Calu3 (cell line): Measurements from ENCODE around the gene RAB27B. TPM values are rescaled to one million over a fixed set of nuclear protein-coding genes. Genes with fewer than 3 reads are reported as not detected.

Source experiments
- BruUV-seq: library from RNA; stranded (reverse); fragments of 400-500 nt; replicated peaks from 2 replicates; lab custom pipeline; 2021; lab: Mats Ljungman, UMichigan
- CTCF ChIA-PET: fragments of 300-600 bp; sonication (Branson Sonifier 250); formaldehyde crosslinking; loops from one replicate; lab custom pipeline; 2022; ENCODE audit warnings: antibody characterized with exemption; lab: Charles Lee
- DNase-seq: peaks from one replicate; pipeline ENCODE4 v3.0.0; 2022
- H3K27ac Mint-ChIP-seq: one replicate; pipeline ENCODE4 v1.8.0; 2022; ENCODE audit warnings: mixed read lengths; ENCODE audit not compliant: unreplicated experiment
- H3K27me3 Mint-ChIP-seq: one replicate; pipeline ENCODE4 v1.8.0; 2022; ENCODE audit warnings: mixed read lengths; ENCODE audit not compliant: unreplicated experiment
- H3K36me3 Mint-ChIP-seq: one replicate; pipeline ENCODE4 v1.8.0; 2022; ENCODE audit warnings: mild to moderate bottlenecking, moderate library complexity, mixed read lengths; ENCODE audit not compliant: insufficient read depth, unreplicated experiment
- H3K4me1 Mint-ChIP-seq: one replicate; pipeline ENCODE4 v1.8.0; 2022; ENCODE audit warnings: mild to moderate bottlenecking, low read depth, mixed read lengths; ENCODE audit not compliant: unreplicated experiment
- H3K4me3 Mint-ChIP-seq: one replicate; pipeline ENCODE4 v1.8.0; 2022; ENCODE audit warnings: mild to moderate bottlenecking, low read depth, moderate library complexity, mixed read lengths; ENCODE audit not compliant: unreplicated experiment
- H3K9me3 Mint-ChIP-seq: one replicate; pipeline ENCODE4 v1.8.0; 2022; ENCODE audit warnings: low read depth, mixed read lengths; ENCODE audit not compliant: unreplicated experiment
- intact Hi-C: fragments of 100-400 bp; cut with micrococcal nuclease; formaldehyde crosslinking; loops from one replicate; pipeline ENCODE4 v1.10.0; 2022; ENCODE audit not compliant: unreplicated experiment
- total RNA-seq: library from RNA; stranded (reverse); gene quantifications from 2 replicates; pipeline ENCODE4 v1.2.3, GENCODE V29; 2022
- TF ChIP-seq, protein P1 (sequence below): fragments of 200-600 bp; IDR thresholded peaks from one replicate; pipeline ENCODE4 v1.8.0; 2022; ENCODE audit warnings: antibody characterized with exemption; ENCODE audit not compliant: unreplicated experiment

Gene RAB27B
- total RNA-seq, 1 experiment from 2014 or later: 38.3 TPM

DNA sequence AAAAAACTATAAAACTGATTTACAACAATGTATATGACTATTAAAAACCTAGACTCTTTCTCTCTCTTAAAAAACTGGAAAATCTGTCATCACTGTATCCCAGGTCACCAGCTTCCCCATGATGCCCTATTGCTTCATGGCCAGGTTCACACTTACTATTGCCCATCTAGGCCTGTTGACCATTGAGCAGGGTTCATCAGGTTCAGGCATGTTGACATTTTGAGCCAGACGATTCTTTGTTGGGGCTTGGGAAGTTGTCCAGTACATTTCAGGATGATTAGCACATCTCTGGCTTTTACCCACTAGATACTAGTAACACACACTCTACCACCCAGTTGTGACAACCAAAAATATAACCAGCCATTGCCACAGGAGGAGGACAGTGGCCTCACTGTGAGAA is 26.9 kb upstream of the RAB27B start:
- DNase-seq: no peak
- BruUV-seq: no TSS peak
- TF ChIP-seq, protein P1, sequence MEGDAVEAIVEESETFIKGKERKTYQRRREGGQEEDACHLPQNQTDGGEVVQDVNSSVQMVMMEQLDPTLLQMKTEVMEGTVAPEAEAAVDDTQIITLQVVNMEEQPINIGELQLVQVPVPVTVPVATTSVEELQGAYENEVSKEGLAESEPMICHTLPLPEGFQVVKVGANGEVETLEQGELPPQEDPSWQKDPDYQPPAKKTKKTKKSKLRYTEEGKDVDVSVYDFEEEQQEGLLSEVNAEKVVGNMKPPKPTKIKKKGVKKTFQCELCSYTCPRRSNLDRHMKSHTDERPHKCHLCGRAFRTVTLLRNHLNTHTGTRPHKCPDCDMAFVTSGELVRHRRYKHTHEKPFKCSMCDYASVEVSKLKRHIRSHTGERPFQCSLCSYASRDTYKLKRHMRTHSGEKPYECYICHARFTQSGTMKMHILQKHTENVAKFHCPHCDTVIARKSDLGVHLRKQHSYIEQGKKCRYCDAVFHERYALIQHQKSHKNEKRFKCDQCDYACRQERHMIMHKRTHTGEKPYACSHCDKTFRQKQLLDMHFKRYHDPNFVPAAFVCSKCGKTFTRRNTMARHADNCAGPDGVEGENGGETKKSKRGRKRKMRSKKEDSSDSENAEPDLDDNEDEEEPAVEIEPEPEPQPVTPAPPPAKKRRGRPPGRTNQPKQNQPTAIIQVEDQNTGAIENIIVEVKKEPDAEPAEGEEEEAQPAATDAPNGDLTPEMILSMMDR: no peak
- H3K4me1 Mint-ChIP-seq: peaks cover 16% of the 10 kb centered on the region
- intact Hi-C loops: no loop called here
- peaks cover 1% of the 10 kb centered on the region for H3K36me3 Mint-ChIP-seq
- H3K9me3 Mint-ChIP-seq: no peaks in the 10 kb centered on the region
- no peak overlapping the region for H3K27ac Mint-ChIP-seq
- H3K27me3 Mint-ChIP-seq: no peaks in the 10 kb centered on the region
- no peak overlapping the region for H3K4me3 Mint-ChIP-seq
- CTCF ChIA-PET: no interaction called here

DNA sequence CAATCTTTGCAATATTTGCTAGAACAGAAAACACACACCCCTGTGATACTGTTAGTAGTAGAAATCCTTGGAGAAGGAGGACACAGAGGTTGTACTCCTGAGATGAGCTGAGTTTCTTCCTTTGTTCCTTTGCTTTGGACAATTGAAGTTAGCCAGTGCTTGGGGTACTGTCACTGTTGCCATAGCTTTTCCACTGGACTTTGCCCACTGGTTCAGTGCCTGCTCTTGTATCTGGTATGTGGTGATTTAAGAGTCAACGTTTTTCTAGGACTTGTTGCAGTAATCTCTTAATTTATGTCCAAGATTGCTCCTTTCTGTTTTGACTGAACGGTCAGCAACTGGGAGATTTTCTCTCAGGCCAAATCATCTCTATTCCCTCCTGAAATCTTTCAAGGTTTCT is 26.1 kb upstream of the RAB27B start:
- H3K27ac Mint-ChIP-seq: no peak overlapping the region
- no TSS peak for BruUV-seq
- intact Hi-C loops: no loop called here
- CTCF ChIA-PET: no interaction called here
- H3K36me3 Mint-ChIP-seq: no peaks in the 10 kb centered on the region
- no peak for DNase-seq
- H3K4me3 Mint-ChIP-seq: no peak overlapping the region
- H3K9me3 Mint-ChIP-seq: no peaks in the 10 kb centered on the region
- TF ChIP-seq, protein P1: no peak
- H3K4me1 Mint-ChIP-seq: peaks cover 16% of the 10 kb centered on the region
- H3K27me3 Mint-ChIP-seq: no peaks in the 10 kb centered on the region

DNA sequence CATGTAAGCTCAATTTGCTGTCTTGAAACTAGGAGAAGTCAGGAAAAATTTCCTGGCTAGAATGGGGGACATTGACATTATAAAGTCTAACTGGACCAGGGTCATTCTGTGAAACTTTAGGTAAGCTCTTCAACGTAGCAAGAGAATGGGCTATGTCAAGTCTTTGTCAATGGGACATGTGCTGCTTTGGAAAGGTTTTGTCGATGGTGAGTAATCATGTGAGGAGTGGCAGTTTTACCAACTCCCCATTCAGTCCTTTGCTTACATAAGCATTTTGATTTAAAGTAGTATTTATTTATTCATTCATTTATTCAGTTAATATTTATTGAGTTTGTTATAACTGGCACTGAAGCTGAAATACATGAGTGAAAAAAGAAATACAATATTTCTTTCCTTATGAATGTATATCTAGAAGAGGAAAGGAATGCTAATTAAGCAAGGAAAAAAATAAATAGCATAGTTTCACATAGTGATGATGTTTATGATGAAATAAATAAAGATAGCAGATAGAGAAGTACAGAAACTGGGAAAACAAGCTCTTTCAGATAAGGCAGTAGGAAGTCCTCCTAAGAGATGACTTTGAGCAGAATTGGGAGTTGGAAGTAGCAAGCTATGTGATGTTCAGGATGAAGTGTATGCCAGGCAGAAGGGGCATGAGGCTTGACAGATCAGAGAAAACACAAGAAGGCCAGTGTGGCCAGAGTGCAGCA is 25.4 kb upstream of the RAB27B start:
- no peak for DNase-seq
- CTCF ChIA-PET: interaction anchor here (0.9 kb wide), 1 partner anchor 19 kb away, joined by 3 read pairs; no protein-coding TSS in a partner anchor
- no peaks in the 10 kb centered on the region for H3K27me3 Mint-ChIP-seq
- no peak overlapping the region for H3K4me3 Mint-ChIP-seq
- no peaks in the 10 kb centered on the region for H3K9me3 Mint-ChIP-seq
- intact Hi-C loops: no loop called here
- H3K36me3 Mint-ChIP-seq: no peaks in the 10 kb centered on the region
- BruUV-seq: no TSS peak
- TF ChIP-seq, protein P1: no peak
- H3K27ac Mint-ChIP-seq: no peak overlapping the region
- H3K4me1 Mint-ChIP-seq: peaks cover 16% of the 10 kb centered on the region

DNA sequence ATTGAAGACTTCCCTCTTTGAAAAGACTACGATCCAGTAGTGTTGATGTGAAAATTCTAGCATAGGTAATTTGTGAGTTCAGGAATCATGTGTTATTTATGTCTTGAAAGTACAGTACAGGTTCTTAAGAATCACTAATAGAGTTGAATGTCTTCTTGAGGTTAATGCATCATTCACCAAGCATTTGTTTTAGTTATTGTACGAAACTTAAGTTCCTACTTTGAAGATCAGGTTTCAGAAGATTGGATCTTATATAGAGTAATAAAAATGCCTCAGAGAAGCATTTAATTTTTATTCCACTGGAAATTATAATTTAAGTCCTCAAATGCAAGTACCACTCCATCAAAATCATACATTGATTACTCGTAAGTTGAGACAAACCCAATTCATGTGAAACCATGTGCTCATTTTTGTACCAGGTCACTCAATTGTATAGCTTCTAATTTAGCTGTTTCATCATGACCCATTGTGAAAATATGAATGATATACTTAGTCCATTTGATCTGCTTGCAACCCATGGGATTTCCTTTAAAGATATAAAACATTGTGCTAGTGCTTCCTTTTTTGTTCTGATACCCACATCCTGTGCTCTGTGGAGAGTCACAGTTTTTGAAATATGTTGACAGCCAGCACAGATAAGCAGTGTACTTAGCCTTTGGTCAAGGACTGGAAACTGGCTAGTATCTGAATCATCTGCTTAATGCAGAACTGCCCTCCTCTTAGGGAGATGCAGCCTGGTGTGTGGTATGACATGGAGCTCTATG is 22.5 kb upstream of the RAB27B start:
- Mint-ChIP-seq H3K27me3 (no peaks in the 10 kb centered on the region), H3K4me3 (no peak overlapping the region), H3K27ac (no peak overlapping the region), H3K9me3 (no peaks in the 10 kb centered on the region), H3K4me1 (peaks cover 16% of the 10 kb centered on the region), H3K36me3 (no peaks in the 10 kb centered on the region)
- intact Hi-C loops: no loop called here
- no TSS peak for BruUV-seq
- TF ChIP-seq, protein P1: no peak
- CTCF ChIA-PET: no interaction called here
- no peak for DNase-seq
